DND-41 (cell line): ENCODE data around the gene RBL2.

ENCODE experiments used
- EZH2 ChIP-seq: IDR thresholded peaks from 3 replicates; pipeline ENCODE4 v1.6.1; 2012; ENCODE audit warnings: borderline replicate concordance, low read depth, mild to moderate bottlenecking, moderate library complexity, low read length, inconsistent platforms; ENCODE audit not compliant: severe bottlenecking
- TF ChIP-seq, protein P1 (sequence below): IDR thresholded peaks from 2 replicates; pipeline ENCODE4 v1.5.1; 2012; ENCODE audit warnings: borderline replicate concordance, low read length, moderate library complexity, mild to moderate bottlenecking; ENCODE audit not compliant: poor library complexity, severe bottlenecking; ENCODE audit errors: extremely low read depth

DNA sequence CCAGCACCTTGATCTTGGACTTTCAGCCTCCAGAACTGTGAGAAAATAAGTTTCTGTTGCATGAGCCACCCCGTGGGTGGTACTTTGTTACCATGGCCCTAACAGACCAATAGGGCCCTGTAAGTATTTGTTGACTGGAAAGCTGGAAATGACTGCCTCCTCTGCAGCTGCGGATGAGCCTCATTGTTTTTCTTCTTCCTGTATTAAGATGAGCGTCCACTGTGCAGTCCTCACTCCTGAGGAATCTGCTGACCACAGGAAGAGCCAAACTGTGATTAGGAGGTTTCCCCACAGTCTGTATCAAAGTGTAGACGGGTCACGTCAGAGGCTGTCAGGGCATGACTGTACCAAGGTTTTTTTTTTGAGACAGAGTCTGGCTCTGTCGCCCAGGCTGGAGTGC lies 81.0 kb downstream of the RBL2 start:
- TF ChIP-seq, protein P1, sequence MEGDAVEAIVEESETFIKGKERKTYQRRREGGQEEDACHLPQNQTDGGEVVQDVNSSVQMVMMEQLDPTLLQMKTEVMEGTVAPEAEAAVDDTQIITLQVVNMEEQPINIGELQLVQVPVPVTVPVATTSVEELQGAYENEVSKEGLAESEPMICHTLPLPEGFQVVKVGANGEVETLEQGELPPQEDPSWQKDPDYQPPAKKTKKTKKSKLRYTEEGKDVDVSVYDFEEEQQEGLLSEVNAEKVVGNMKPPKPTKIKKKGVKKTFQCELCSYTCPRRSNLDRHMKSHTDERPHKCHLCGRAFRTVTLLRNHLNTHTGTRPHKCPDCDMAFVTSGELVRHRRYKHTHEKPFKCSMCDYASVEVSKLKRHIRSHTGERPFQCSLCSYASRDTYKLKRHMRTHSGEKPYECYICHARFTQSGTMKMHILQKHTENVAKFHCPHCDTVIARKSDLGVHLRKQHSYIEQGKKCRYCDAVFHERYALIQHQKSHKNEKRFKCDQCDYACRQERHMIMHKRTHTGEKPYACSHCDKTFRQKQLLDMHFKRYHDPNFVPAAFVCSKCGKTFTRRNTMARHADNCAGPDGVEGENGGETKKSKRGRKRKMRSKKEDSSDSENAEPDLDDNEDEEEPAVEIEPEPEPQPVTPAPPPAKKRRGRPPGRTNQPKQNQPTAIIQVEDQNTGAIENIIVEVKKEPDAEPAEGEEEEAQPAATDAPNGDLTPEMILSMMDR = no peak
- TF ChIP-seq EZH2 = no peak
